GM19240 (cell line): ENCODE data around the gene PODXL2.
"Not testable (repeated sequence)": the region's sequence is repeated elsewhere in the genome, so short reads cannot be mapped to it uniquely, and the experiment has no call there.

ENCODE experiments used
- DNase-seq: peaks from one replicate; pipeline ENCODE4 v3.0.0; 2011; ENCODE audit warnings: low spot score; ENCODE audit not compliant: insufficient read length

Gene PODXL2

GRCh38 chr3:127688416-127689265 is 59.7 kb downstream of the PODXL2 start:
- DNase-seq = no peak

GRCh38 chr3:127689266-127689860 is 60.4 kb downstream of the PODXL2 start:
- DNase-seq = no peak

DNA sequence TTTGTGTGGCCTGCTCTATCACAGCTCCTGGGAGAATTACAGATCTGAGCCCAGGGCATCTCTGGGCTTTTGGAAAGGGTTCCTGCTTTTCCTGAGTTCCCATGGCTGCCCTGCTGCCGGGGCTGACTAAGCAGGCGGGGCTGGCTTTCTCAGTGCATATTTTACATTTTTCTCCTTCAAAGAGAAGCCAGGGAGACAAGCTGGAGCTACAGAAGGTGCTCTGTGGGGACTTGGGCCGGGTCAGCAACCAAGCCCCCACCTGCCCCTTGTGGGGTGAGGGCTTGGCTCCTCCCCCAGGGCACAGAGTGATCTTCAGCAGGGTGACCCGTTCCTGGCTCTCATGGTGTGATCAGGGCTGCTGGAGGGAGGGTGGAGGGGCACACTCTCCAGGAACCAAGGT is 61.1 kb downstream of the PODXL2 start:
- no peak for DNase-seq

DNA sequence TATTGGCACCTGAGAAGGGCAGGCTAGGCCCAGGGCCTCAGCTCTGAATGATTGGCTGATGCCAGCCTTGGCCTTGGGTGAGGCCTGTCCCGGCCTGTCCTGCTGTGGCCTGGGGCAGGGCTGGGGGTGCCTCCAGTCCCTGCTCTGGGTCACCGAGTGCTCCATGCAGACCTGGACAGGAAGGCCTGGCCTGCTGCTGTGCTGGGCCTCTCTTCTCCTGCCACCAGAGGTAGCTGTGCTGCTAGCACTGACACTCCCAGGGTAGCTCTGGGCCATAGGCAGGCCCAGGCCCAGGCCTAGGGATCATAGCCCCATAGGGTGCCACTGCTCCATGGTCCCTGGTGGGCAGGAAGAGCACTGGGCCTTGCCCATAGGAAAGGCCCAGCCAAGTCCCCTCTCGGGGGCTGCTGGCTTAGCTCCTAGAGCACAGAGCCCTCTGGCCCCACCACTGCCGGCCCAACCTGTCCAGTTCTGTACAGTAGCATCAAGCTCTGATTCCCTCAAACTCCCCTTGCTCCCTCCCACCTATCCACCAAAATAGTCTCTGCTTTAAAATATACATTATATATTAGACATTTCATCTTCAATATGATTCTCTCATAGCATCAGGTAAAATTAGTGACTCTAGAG is 62.0 kb downstream of the PODXL2 start:
- DNase-seq = no peak

- DNase-seq = no peak
Measured at GRCh38 chr3:127691489-127691888, 62.5 kb downstream of the PODXL2 start.

- no peak for DNase-seq
Measured at GRCh38 chr3:127691974-127692373, 63.0 kb downstream of the PODXL2 start.

- no peak for DNase-seq
Measured at GRCh38 chr3:127692501-127693335, 63.7 kb downstream of the PODXL2 start.

DNA sequence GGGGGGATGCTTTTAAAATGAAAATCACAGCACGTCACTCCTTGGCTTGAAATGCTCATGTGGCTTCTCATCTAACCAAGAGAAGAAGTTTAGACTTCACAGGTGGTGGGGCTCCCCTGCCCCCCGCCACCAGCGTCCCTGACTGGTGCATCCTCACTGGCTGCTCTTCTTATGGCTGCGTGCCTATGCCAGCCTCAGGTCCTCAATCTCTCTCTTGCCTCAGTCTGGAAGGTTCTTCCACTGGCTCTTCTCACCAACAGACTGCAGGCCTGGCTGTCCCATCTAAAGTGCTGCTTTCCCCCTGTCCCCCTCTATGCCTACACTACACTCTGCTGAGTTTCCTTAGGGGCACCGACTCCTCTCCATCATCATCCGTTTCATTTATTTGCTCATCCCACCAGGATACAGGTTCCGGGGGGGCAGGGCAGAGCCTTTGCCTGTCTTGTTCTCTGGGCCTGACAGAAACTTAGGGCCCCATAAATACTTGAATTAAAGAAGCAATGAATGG is 64.4 kb downstream of the PODXL2 start:
- no peak for DNase-seq

DNA sequence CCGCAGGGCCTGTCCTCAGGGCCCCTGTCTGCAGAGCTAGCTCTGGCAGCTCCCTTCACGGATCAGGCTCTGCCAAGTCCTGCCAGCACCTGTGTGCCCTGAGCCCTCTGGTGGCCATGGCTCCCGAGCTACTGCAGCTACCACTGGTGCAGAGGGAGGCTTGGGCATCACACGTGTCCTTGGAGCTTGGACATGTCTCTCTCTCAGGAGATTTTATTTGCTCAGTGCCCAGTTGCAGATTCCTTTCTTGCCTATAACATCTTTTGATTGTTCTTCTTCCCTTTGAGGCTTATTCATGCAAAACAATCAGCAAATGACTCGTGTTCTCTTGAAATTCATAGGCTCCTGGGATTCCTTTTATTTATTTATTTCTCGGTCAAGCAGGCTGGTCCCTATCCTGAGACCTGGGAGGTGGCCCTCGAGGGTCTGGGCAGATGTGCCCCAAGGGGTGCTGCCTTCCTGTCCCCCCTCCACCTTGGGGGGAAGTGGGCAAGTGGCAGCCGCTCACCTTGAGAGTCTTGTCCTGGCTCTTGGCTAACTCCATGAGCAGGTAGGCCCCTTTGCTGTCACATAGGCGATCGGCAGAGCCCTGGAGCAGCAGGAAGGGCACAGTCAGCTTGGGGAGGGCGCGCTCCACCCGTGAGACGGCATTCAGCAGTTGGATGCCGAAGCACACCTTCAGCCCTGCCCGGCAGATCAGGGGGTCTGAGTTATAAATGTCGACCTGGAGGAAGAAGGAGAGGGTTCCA is 65.7 kb downstream of the PODXL2 start:
- no peak for DNase-seq

- DNase-seq = peak; percentile 36
Measured at GRCh38 chr3:127697551-127698240, 68.7 kb downstream of the PODXL2 start.

DNA sequence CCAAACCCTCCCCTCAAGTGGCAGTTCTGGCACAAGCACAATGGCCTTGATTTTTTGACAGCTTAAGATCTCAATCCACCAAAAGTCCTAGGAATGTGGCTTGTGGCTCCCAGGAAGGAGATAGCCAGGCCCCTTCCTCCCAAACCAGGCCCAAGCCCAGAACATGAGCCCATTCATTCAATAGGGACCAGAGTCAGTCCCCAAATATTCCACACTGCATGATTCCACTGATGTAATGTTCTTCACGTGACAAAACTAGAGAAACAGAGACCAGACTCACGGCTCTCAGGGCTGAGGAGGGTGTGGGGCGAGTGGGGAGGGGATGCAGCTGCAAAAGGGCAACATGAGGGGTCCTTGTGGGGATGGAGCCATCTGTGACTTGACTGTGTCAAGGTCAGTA is 69.3 kb downstream of the PODXL2 start:
- DNase-seq = no peak

DNA sequence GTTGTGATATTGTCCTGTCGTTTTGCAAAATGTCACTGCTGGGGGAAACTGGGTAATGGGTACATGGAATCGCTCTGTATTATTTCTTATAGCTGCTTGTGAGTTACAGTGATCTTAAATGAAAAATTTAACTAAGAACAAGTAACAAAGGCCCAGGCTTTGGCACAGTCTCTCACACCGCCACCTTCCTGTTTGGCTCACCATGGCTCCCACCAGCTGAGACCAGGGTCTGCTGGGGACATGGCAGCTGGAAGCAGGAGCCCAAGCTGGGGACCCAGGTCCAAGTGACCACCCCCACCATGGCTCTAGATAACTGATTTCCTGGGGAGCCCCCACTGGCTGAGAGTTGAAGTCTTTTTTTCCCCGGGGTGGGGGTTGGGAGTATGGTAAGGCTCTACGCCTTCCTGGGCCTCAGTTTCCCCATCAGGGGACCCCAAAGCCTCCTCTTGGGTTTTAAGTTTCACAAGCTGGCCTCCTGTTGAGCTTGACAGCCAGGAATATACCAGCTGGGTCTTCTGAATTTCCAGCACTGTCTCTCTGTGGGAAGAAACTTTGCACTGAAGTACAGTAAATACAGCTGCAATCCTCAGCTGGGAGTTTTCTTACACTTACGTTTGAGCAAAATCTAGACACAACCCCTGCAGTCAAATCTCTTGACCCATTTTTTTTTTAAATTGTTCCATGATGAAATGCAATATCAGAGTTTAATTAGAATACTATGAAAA is 69.9 kb downstream of the PODXL2 start:
- no peak for DNase-seq

DNA sequence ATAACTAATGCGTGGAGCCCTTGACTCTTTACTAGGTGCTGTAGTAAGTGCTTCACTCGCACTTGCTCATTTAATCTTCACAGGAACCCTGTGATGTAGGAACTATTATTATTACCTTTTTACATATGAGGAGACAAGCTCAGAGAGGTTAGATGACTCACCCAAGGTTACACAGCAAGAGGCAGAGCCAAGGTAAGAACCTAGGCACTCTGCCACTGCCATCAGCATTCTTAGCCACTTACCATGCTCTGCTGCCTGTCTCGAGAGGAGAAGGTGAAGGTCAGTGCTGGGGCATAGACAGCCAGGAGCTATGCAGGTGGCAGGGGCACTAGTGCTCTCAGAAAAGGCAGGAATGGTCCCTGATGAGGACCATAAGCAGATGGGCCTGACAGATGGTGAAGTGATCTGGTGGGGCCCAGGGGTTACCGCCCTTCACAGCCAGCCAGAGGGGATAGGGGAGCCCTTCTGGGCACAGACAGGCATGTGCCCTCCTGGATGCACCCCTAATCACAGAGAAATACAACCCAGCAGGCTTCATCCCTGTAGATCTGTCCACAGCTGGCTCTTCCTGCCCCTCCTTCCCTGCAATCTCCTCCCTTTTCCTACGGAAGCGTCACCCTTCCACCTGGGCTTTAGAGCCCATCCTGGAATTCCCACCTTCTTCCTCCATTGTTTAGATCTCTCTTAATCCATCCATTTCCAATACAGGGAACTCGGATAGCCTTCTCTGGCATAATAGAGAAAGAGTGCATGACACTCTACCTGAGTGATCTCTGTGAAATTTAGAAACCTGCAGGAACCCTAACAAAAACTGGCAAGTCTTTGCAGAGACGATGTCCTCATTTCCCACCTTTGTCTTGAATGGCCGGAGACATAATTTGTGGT is 70.7 kb downstream of the PODXL2 start:
- no peak for DNase-seq

DNA sequence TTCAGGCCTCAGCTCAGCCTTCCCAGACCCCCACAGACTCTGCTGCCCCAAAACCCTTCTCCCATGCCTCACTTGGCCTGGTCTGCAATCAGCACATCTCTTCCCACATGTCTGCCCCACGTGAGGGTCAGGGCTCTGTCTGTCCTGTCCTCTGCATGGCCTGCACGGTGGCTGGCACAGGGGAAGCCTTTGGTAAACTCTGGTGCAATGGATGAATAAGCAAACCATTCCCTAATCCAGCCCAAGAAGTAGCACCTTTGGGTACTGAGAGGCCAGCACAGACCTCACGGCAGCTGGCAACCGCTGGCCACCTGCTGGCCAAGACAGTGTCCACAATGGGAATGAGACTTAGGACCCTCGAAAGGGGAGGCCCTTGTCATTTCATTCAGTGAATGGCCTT is 71.4 kb downstream of the PODXL2 start:
- no peak for DNase-seq

DNA sequence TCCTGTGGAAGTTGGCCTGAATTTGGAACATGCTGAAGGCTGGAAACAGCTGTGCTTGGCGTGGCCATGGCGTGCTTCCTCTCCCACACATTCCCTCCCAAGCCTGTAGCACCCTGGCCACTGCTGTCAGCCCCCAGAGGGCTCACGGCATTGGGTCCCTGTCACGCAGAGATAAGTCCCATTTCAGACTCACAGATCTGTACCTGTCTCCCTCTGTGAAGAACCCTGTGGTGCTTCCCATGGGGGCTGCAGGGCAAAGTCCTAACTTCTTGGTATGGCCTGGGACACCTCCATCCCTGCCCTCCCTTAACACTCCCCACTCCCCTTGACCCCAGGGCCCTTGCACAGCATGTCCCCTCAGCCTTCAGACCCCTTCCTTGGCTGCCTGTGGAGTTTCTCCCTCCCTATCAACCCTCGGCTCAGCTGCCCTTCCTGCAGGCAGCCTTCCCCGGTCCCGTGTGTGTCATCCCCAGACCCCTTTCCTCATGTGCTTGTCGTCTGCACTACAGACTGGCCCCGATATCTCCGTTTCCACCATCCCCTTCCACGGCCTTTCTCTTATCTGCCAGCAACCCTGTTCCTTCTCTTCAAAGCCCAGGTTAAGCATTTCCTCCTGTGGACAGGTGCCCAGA is 72.4 kb downstream of the PODXL2 start:
- DNase-seq = no peak

DNA sequence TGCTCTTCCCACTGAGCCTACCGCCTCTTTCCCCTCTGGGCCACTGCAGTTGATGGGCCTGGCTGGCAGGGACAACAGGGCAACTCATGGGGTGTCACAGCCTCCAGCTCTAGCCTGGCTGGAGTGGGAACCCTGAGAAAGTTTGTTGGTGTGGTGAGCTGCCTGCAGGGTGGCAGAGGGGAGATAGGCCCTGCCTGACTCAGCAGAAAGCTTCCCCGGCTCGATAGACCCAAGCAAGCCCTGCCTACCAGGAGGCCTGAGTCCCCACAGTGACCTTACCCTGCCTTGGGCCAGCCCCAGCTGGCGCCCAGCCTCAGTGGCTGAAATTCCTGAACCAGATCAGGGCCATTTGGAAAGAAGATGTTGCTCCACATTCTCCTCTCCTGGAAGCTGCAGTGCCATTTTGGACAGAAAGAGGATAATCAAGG is 73.2 kb downstream of the PODXL2 start:
- DNase-seq = no peak

DNA sequence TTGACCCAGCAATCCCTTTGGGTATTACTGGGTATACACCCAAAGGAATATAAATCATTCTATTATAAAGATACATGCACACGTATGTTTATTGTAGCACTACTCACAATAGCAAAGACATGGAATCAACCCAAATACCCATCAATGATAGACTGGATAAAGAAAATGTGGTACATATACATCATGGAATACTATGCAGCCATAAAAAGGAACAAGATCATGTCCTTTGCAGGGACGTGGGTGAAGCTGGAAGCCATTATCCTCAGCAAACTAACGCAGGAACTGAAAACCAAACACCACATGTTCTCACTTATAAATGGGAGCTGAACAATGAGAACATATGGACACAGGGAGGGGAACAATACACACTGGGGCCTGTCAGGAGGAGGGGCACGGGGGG is 75.9 kb downstream of the PODXL2 start:
- not testable (repeated sequence) for DNase-seq

DNA sequence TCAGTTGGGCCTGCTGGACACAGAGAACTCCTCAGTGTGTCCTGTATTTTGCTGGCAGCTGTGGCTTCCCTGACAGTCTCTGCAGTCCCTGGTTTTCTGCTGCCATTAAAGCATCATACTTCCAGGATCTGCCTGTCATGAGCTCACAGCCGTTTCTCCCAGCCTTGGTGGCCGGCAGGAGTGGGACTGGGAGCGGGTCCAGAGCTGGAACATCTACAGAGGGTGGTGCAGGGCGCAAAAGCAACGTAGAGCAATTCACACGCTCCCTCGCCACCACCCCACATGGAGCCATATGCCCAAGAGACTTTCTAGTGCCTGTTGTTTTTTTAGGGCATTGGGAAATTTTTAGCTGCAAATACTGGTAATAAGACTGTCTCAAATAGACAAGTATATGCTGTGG is 77.3 kb downstream of the PODXL2 start:
- no peak for DNase-seq
